Measurements from ENCODE around the gene BAIAP2. TPM values are rescaled to one million over a fixed set of nuclear protein-coding genes. Genes with fewer than 3 reads are reported as not detected.

The BAIAP2 gene
- total and polyA plus RNA-seq, 10 of the 15 experiments (the other 5 are each of a cell fraction or from before 2014, with no cell fraction given), result 0.15 to 1.2 (median 0.46) TPM; not detected in 2

DNA sequence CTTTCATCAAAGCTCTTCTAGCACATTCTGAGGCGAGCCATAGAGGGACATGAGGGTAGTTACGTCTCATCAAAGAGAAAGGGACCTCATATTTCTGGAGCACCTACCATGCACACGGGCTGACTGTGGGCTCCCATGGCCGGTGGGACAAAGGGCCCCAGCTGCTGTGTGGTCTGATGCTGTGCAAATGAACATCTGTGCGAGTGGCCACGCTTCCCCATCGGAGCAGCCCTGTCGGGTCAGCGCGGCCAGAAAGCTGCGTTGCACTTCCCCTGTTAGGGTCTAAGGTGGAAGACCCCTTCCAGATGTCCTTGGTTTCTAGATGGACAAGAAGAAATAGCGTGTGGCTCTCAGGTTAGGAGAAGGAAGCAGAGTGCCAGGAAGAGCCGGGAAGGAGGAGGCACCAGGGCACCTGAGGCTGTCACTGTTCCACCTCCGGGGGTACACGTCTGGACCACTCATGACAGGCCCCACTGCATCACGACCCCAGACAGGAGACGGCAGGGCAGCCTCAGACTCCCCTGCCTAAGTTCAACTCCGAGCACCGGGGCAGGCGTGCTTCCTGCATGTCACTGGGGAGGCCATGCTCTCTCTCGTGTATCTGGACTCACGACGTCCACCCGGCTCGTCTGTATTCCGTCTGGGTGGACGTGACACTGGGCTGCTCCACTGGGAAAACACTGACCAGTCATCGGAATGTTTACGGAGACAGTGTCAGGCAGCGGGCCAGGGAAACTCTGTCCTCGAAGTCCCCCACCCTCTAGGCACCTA, 8.5 kb upstream of the BAIAP2 start:
- in situ Hi-C loops (cut with MboI) (loop anchor here (10.0 kb wide), 1 partner anchor 68 kb away; no protein-coding TSS in a partner anchor), intact Hi-C loops (cut with micrococcal nuclease; ENCODE audit: unreplicated experiment) (no loop called here)
- Histone ChIP-seq H3K4me3 (no peak overlapping the region), H3K9ac (ENCODE audit: control insufficient read depth, insufficient read depth, low read length) (no peak overlapping the region), H3K36me3 (ENCODE audit: control insufficient read depth in 2 of 2, insufficient read depth in 2 of 2, low read length in 1 of 2) (no peaks in the 10 kb centered on the region), H4K20me1 (ENCODE audit: control insufficient read depth, insufficient read depth) (no peaks in the 10 kb centered on the region), H3K9me3 (replicated peaks; ENCODE audit: control insufficient read depth, insufficient read depth, low read length) (no peaks in the 10 kb centered on the region; the same call in 2 of the 3 replicates), H3K4me2 (ENCODE audit: control insufficient read depth, insufficient read depth) (no peak overlapping the region), H3K79me2 (ENCODE audit: control insufficient read depth, insufficient read depth, low read length) (no peaks in the 10 kb centered on the region), H2AFZ (ENCODE audit: control insufficient read depth, low read depth, low read length) (no peak overlapping the region), H3K27me3 (replicated peaks in 1 of 2; ENCODE audit: control insufficient read depth in 2 of 2, insufficient read depth in 2 of 2, low read length in 1 of 2) (no peaks in the 10 kb centered on the region; a peak in 2 of 4 replicates), H3K27ac (ENCODE audit: control insufficient read depth, insufficient read depth) (no peak overlapping the region), H3K4me1 (ENCODE audit: control insufficient read depth, insufficient read depth, low read length) (no peaks in the 10 kb centered on the region)
- RAD21 ChIA-PET (ENCODE audit: unreplicated experiment), result interaction anchor here (2.9 kb wide), 1 partner anchor 71 kb away, joined by 19 read pairs; no protein-coding TSS in a partner anchor
- DNase-seq (ENCODE audit: low read depth, low spot score), result no peak
- POLR2A ChIA-PET, result no interaction called here
- no peak for FAIRE-seq
- CTCF ChIA-PET, result interaction anchor here (1.1 to 4.7 kb wide), 2 partner anchors 23 to 71 kb away, joined by 4 to 60 read pairs; no protein-coding TSS in a partner anchor
- SMC1A ChIA-PET (ENCODE audit: uncharacterized antibody, unreplicated experiment), result no interaction called here
- no TSS peak for BruUV-seq (replicated peaks)
- ATAC-seq, result no peak
- 56% methylated on average over 31 of the region's 31 CpGs for WGBS (ENCODE audit: insufficient coverage, insufficient replicate concordance, low lambda C conversion rate, missing lambda C conversion rate)
- TF ChIP-seq RB1 (IDR thresholded peaks at IDR 0.05; ENCODE audit: borderline replicate concordance) (no peak), SIX5 (IDR thresholded peaks at IDR 0.05; ENCODE audit: low read depth, low read length, severe bottlenecking) (no peak), TARDBP (IDR thresholded peaks at IDR 0.05; ENCODE audit: borderline replicate concordance) (no peak), HDGF (IDR thresholded peaks at IDR 0.05) (no peak), MXI1 (IDR thresholded peaks at IDR 0.05; ENCODE audit: low read depth, low read length) (no peak), SP1 (IDR thresholded peaks at IDR 0.05; ENCODE audit: low read depth, low read length) (no peak), LARP7 (IDR thresholded peaks at IDR 0.05) (no peak), KLF5 (IDR thresholded peaks at IDR 0.05; ENCODE audit: partially characterized antibody) (no peak), NRF1 (conservative IDR thresholded peaks at IDR 0.05; ENCODE audit: low read depth, low read length) (no peak), HDAC6 (IDR thresholded peaks at IDR 0.05; ENCODE audit: unreplicated experiment) (no peak)
- TF ChIP-seq, protein P1, sequence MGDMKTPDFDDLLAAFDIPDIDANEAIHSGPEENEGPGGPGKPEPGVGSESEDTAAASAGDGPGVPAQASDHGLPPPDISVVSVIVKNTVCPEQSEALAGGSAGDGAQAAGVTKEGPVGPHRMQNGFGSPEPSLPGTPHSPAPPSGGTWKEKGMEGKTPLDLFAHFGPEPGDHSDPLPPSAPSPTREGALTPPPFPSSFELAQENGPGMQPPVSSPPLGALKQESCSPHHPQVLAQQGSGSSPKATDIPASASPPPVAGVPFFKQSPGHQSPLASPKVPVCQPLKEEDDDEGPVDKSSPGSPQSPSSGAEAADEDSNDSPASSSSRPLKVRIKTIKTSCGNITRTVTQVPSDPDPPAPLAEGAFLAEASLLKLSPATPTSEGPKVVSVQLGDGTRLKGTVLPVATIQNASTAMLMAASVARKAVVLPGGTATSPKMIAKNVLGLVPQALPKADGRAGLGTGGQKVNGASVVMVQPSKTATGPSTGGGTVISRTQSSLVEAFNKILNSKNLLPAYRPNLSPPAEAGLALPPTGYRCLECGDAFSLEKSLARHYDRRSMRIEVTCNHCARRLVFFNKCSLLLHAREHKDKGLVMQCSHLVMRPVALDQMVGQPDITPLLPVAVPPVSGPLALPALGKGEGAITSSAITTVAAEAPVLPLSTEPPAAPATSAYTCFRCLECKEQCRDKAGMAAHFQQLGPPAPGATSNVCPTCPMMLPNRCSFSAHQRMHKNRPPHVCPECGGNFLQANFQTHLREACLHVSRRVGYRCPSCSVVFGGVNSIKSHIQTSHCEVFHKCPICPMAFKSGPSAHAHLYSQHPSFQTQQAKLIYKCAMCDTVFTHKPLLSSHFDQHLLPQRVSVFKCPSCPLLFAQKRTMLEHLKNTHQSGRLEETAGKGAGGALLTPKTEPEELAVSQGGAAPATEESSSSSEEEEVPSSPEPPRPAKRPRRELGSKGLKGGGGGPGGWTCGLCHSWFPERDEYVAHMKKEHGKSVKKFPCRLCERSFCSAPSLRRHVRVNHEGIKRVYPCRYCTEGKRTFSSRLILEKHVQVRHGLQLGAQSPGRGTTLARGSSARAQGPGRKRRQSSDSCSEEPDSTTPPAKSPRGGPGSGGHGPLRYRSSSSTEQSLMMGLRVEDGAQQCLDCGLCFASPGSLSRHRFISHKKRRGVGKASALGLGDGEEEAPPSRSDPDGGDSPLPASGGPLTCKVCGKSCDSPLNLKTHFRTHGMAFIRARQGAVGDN (IDR thresholded peaks at IDR 0.05), result no peak
- TF ChIP-seq, protein P2, sequence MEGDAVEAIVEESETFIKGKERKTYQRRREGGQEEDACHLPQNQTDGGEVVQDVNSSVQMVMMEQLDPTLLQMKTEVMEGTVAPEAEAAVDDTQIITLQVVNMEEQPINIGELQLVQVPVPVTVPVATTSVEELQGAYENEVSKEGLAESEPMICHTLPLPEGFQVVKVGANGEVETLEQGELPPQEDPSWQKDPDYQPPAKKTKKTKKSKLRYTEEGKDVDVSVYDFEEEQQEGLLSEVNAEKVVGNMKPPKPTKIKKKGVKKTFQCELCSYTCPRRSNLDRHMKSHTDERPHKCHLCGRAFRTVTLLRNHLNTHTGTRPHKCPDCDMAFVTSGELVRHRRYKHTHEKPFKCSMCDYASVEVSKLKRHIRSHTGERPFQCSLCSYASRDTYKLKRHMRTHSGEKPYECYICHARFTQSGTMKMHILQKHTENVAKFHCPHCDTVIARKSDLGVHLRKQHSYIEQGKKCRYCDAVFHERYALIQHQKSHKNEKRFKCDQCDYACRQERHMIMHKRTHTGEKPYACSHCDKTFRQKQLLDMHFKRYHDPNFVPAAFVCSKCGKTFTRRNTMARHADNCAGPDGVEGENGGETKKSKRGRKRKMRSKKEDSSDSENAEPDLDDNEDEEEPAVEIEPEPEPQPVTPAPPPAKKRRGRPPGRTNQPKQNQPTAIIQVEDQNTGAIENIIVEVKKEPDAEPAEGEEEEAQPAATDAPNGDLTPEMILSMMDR (IDR thresholded peaks at IDR 0.05 in 2 of 3, conservative IDR thresholded peaks at IDR 0.05 in 1 of 3; ENCODE audit: control insufficient read depth in 2 of 3, extremely low read depth in 1 of 3, insufficient read depth in 1 of 3, low read depth in 3 of 3, low read length in 3 of 3), result no peak
- TF ChIP-seq, protein P3, sequence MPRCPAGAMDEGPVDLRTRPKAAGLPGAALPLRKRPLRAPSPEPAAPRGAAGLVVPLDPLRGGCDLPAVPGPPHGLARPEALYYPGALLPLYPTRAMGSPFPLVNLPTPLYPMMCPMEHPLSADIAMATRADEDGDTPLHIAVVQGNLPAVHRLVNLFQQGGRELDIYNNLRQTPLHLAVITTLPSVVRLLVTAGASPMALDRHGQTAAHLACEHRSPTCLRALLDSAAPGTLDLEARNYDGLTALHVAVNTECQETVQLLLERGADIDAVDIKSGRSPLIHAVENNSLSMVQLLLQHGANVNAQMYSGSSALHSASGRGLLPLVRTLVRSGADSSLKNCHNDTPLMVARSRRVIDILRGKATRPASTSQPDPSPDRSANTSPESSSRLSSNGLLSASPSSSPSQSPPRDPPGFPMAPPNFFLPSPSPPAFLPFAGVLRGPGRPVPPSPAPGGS (IDR thresholded peaks at IDR 0.05; ENCODE audit: borderline replicate concordance, insufficient read depth, low read depth, low read length, poor library complexity, severe bottlenecking), result no peak
- TF ChIP-seq, protein P4, sequence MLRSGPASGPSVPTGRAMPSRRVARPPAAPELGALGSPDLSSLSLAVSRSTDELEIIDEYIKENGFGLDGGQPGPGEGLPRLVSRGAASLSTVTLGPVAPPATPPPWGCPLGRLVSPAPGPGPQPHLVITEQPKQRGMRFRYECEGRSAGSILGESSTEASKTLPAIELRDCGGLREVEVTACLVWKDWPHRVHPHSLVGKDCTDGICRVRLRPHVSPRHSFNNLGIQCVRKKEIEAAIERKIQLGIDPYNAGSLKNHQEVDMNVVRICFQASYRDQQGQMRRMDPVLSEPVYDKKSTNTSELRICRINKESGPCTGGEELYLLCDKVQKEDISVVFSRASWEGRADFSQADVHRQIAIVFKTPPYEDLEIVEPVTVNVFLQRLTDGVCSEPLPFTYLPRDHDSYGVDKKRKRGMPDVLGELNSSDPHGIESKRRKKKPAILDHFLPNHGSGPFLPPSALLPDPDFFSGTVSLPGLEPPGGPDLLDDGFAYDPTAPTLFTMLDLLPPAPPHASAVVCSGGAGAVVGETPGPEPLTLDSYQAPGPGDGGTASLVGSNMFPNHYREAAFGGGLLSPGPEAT (IDR thresholded peaks at IDR 0.05; ENCODE audit: low read depth), result no peak
